ENCODE data around the gene BCAS3. TPM values are rescaled to one million over a fixed set of nuclear protein-coding genes. Genes with fewer than 3 reads are reported as not detected.

BCAS3 gene
- total RNA-seq, 1 donor from 2014 or later, result 29.6 TPM

- no peak for ATAC-seq
- H3K9me3 ChIP-seq, result no peaks in the 10 kb centered on the region
- H3K27ac ChIP-seq, result no peak overlapping the region
- TF ChIP-seq CTCF (IDR thresholded peaks at IDR 0.05), result no peak
- H3K36me3 ChIP-seq, result peaks cover 45% of the 10 kb centered on the region
- no peaks in the 10 kb centered on the region for H3K27me3 ChIP-seq (ENCODE audit: low read depth)
- DNase-seq, result no peak
- no peak overlapping the region for H3K4me3 ChIP-seq
- H3K4me1 ChIP-seq, result peaks cover 17% of the 10 kb centered on the region
- intact Hi-C loops (cut with DNase I), result no loop called here
These were observed 3.1 kb downstream of the BCAS3 start for GRCh38 chr17:60680754-60681153.

- no peaks in the 10 kb centered on the region for H3K4me1 ChIP-seq
- peaks cover 87% of the 10 kb centered on the region for H3K36me3 ChIP-seq
- no peak overlapping the region for H3K27ac ChIP-seq
- TF ChIP-seq CTCF (IDR thresholded peaks at IDR 0.05), result no peak
- no peak for ATAC-seq
- H3K4me3 ChIP-seq, result no peak overlapping the region
- no peak for DNase-seq
- intact Hi-C loops (cut with DNase I), result no loop called here
- H3K9me3 ChIP-seq, result no peaks in the 10 kb centered on the region
- no peaks in the 10 kb centered on the region for H3K27me3 ChIP-seq (ENCODE audit: low read depth)
These were observed 7.8 kb downstream of the BCAS3 start for GRCh38 chr17:60685437-60685836.

GRCh38 chr17:60695960-60696359 is 18.3 kb downstream of the BCAS3 start:
- DNase-seq (no peak), ATAC-seq (no peak)
- TF ChIP-seq CTCF (IDR thresholded peaks at IDR 0.05), result no peak
- Histone ChIP-seq H3K4me3 (no peak overlapping the region), H3K27ac (no peak overlapping the region), H3K4me1 (no peaks in the 10 kb centered on the region), H3K9me3 (no peaks in the 10 kb centered on the region), H3K27me3 (ENCODE audit: low read depth) (no peaks in the 10 kb centered on the region), H3K36me3 (peaks cover 44% of the 10 kb centered on the region)
- intact Hi-C loops (cut with DNase I), result no loop called here

GRCh38 chr17:60699090-60699489 is 21.4 kb downstream of the BCAS3 start:
- H3K27me3 ChIP-seq (ENCODE audit: low read depth), result no peaks in the 10 kb centered on the region
- H3K9me3 ChIP-seq, result no peaks in the 10 kb centered on the region
- peaks cover 20% of the 10 kb centered on the region for H3K36me3 ChIP-seq
- no peak overlapping the region for H3K27ac ChIP-seq
- no peaks in the 10 kb centered on the region for H3K4me1 ChIP-seq
- TF ChIP-seq CTCF (IDR thresholded peaks at IDR 0.05), result no peak
- ATAC-seq (no peak), DNase-seq (no peak)
- no peak overlapping the region for H3K4me3 ChIP-seq
- intact Hi-C loops (cut with DNase I), result no loop called here

- H3K36me3 ChIP-seq, result peaks cover 17% of the 10 kb centered on the region
- no peak for TF ChIP-seq CTCF (IDR thresholded peaks at IDR 0.05)
- intact Hi-C loops (cut with DNase I), result no loop called here
- no peaks in the 10 kb centered on the region for H3K9me3 ChIP-seq
- ATAC-seq (no peak), DNase-seq (no peak)
- H3K4me1 ChIP-seq, result no peaks in the 10 kb centered on the region
- no peaks in the 10 kb centered on the region for H3K27me3 ChIP-seq (ENCODE audit: low read depth)
- no peak overlapping the region for H3K27ac ChIP-seq
- H3K4me3 ChIP-seq, result no peak overlapping the region
These were observed 26.5 kb downstream of the BCAS3 start for GRCh38 chr17:60704170-60704569.

GRCh38 chr17:60712675-60713074 is 35.0 kb downstream of the BCAS3 start:
- Histone ChIP-seq H3K9me3 (no peaks in the 10 kb centered on the region), H3K27me3 (ENCODE audit: low read depth) (no peaks in the 10 kb centered on the region), H3K36me3 (peaks cover 32% of the 10 kb centered on the region), H3K4me1 (no peaks in the 10 kb centered on the region), H3K4me3 (no peak overlapping the region), H3K27ac (no peak overlapping the region)
- intact Hi-C loops (cut with DNase I), result no loop called here
- DNase-seq (no peak), ATAC-seq (no peak)
- no peak for TF ChIP-seq CTCF (IDR thresholded peaks at IDR 0.05)
